Adrenal gland (tissue), 12 donors: ENCODE measurements around the gene ATAD1. TPM values are rescaled to one million over a fixed set of nuclear protein-coding genes. Genes with fewer than 3 reads are reported as not detected.

ENCODE experiments used
- DNase-seq, 7 donors: peaks; one replicate each; pipeline ENCODE4 v3.0.0-alpha.2; 2019 to 2020
- H3K27ac ChIP-seq, 5 donors: fragments of 200-600 bp; sonication (generic) in 4 of 5; 1 replicate in 3 of 5; 2 replicates in 2 of 5; pipeline versions ENCODE4 v1.5.1 to v1.8.0; 2016 to 2020; ENCODE audit warnings: mild to moderate bottlenecking in 1 of 5
- H3K27me3 ChIP-seq: fragments of 200-600 bp; 2 replicates; pipeline ENCODE4 v1.8.0; 2021
- H3K36me3 ChIP-seq, 2 donors: fragments of 200-600 bp; replicated peaks in 1 of 2; 1 replicate in 1 of 2; 2 replicates in 1 of 2; pipeline versions ENCODE4 v1.5.1 to v1.8.0; 2018 to 2022
- H3K4me1 ChIP-seq, 2 donors: fragments of 200-600 bp; replicated peaks in 1 of 2; 1 replicate in 1 of 2; 2 replicates in 1 of 2; pipeline versions ENCODE4 v1.5.1 to v1.8.0; 2018 to 2021
- H3K4me3 ChIP-seq, 4 donors: fragments of 200-600 bp; sonication (generic) in 3 of 4; one replicate each; pipeline ENCODE4 v1.5.1; 2016 to 2018
- H3K9me3 ChIP-seq, 3 donors: fragments of 200-600 bp; sonication (generic) in 1 of 3; replicated peaks in 1 of 3; 1 replicate in 2 of 3; 2 replicates in 1 of 3; pipeline versions ENCODE4 v1.5.1 to v1.8.0; 2016 to 2021
- POLR2A ChIP-seq, 2 donors: fragments of 450-650 bp; IDR thresholded peaks; one replicate each; pipeline ENCODE4 v1.6.1; 2017; ENCODE audit warnings: antibody characterized with exemption in 2 of 2, mild to moderate bottlenecking in 2 of 2, moderate library complexity in 1 of 2
- WGBS, 4 donors: extraction: QIAGEN DNeasy Blood & Tissue Kit in 2 of 4; methylation state at CpG; one replicate each; pipeline versions ENCODE4 v1.1.5 to v1.1.7; 2013 to 2017; 5-methylcytosine and 5-hydroxymethylcytosine counted together
- intact Hi-C, 2 donors: fragments of 100-400 bp; cut with DNase I; formaldehyde crosslinking; loops; one replicate each; pipeline versions ENCODE4 v1.14.1 to v1.15.0; 2022 to 2023
- polyA plus RNA-seq, 3 donors: library from polyadenylated mRNA; stranded (reverse); fragments of 200-250 nt in 2 of 3; fragments of 350-450 nt in 1 of 3; fragmentation: Illumina TruSeq in 1 of 3; extraction: RNeasy Lipid Tissue Mini Kit (QIAGEN cat#74804) in 1 of 3; gene quantifications; one replicate each; pipeline ENCODE4 v1.2.3, GENCODE V29; 2013 to 2014
- total RNA-seq, 9 donors: library from RNA; depleted of rRNA in 4 of 9; stranded (reverse); fragments of >200 nt in 4 of 9; fragments of 120-200 nt in 1 of 9; fragmentation: NEBNext Ultra II Directional in 1 of 9; extraction: Animal tissue kit (Norgen Biotek cat#: 25700) in 1 of 9; gene quantifications; one replicate each; pipeline versions ENCODE4 v1.1.0 to v1.2.4, GENCODE V29; 2013 to 2023
- TF ChIP-seq, protein P1 (sequence below), 6 experiments: fragments of 450-650 bp in 4 of 6; fragments of 200-600 bp in 2 of 6; sonication (generic) in 1 of 6; IDR thresholded peaks; 1 replicate in 5 of 6; 2 replicates in 1 of 6; pipeline versions ENCODE4 v1.5.1 to v1.8.0; 2016 to 2021; ENCODE audit warnings: antibody characterized with exemption in 6 of 6, mild to moderate bottlenecking in 2 of 6, moderate library complexity in 1 of 6
- donor health status: healthy with polysubstance abuse.
- donor health status: Bipolar disorder and iron deficiency.
- donor health status: DM: yes; HTN: yes; CAD: no.
- donor health status: DM: no; HTN: no; CAD: no.
- donor health status: DM: no; HTN: no; CAD: no.
- donor health status: DM: yes; HTN: yes; CAD: no.

Gene ATAD1
- total and polyA plus RNA-seq, 12 donors: 8.5 to 119 (median 50.4) TPM

DNA sequence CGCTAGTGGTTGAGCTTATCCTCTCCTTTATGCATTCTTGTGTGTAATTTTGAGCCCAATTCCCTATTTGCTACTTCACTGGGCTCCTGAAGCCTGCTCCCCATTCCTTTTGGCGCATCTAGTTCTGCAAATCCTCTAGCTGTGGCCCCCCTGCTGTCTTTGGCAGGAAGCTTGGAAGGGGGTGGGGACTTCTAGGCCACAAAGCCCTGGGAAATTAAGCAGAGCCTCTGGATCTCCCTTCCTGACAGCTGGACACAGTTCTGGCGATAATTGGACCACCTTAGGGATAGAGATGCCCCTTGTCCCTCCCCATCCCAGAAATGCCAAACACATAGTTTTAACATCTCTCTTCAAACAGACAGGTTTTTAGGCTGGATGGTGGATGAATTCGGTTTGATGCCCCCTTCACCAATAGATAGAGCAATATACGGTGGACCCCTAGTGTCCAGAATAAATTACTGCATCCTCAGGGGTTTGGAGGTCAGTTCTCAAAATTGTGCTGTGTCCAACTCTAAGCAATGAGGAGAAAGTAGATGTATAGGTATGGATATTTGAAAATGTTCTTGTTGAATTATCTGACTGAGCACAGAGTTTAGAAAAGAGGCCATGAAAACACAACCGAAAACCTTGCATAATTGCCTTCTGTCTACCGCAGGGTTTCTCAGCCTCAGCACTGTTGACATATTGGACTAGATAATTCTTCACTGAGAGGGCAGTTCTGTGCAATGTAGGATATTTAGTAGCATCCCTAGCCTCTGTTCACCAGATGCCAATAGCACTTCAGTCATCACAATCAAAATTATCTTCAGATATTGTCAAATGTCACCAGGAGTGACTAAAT is 82.8 kb downstream of the ATAD1 start:
- TF ChIP-seq, protein P1, sequence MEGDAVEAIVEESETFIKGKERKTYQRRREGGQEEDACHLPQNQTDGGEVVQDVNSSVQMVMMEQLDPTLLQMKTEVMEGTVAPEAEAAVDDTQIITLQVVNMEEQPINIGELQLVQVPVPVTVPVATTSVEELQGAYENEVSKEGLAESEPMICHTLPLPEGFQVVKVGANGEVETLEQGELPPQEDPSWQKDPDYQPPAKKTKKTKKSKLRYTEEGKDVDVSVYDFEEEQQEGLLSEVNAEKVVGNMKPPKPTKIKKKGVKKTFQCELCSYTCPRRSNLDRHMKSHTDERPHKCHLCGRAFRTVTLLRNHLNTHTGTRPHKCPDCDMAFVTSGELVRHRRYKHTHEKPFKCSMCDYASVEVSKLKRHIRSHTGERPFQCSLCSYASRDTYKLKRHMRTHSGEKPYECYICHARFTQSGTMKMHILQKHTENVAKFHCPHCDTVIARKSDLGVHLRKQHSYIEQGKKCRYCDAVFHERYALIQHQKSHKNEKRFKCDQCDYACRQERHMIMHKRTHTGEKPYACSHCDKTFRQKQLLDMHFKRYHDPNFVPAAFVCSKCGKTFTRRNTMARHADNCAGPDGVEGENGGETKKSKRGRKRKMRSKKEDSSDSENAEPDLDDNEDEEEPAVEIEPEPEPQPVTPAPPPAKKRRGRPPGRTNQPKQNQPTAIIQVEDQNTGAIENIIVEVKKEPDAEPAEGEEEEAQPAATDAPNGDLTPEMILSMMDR (IDR thresholded peaks at IDR 0.05): peak; percentile 67 to 85 (median 80)
- no peak for TF ChIP-seq POLR2A (IDR thresholded peaks at IDR 0.05)
- Histone ChIP-seq H3K4me1 (peaks cover 0 to 24% of the 10 kb centered on the region in 2 donors), H3K9me3 (no peaks in the 10 kb centered on the region), H3K27me3 (no peaks in the 10 kb centered on the region), H3K27ac (peak overlapping the region in 1 of 5 donors; percentile 72), H3K36me3 (no peaks in the 10 kb centered on the region), H3K4me3 (no peak overlapping the region)
- intact Hi-C loops: loop anchor here (5.0 to 10.0 kb wide), 2 partner anchors 78 to 200 kb away; partner anchors contain the start of gene PAPSS2 (in 2 of the 2)
- WGBS, 4 donors: 34 to 50% (median 45%) methylated on average over 7 of the region's 7 CpGs
- DNase-seq: peak in 3 of 7 donors; percentile 26 to 35 (median 28)

DNA sequence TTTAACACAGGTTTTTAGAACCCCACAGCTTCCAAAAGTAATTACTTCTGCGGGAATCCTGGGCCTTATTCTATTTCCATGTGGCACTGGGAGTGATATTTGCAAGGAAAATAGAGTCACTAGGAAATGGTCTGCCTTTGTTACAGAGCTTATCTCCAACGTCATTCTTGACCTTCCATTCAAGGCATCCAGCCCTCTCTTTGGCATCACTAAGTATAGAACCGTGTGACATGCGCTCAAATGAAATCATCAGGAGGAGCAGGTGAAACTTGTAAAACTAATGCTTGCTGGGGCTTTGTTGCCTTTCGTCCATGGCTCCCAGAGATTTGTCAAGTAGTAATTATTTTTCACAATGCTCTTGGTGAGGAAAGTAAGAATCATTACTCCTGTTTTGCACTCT is 84.9 kb downstream of the ATAD1 start:
- TF ChIP-seq, protein P1 (IDR thresholded peaks at IDR 0.05): no peak
- no peak for TF ChIP-seq POLR2A (IDR thresholded peaks at IDR 0.05)
- 33 to 53% (median 45%) methylated on average over 5 of the region's 5 CpGs for WGBS, 4 donors
- DNase-seq: peak in 4 of 7 donors; percentile 49 to 66 (median 52)

DNA sequence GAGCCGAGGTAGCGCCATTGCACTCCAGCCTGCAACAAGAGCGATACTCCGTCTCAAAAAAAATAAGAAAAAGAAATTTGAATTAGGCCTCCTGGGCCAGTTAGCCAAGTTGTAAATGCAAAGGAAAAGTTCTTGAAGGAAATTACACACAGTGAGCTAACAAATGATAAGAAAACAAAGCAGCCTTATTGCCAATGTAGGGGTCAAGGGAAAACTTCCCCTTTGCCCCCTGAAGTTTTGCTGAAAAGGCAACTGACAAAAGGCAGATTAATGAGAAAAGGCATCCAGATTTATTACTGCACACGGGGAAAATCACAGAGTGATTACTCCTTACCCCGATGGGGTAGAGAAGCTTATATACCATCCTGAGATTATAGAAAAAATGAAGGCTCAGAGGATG is 88.1 kb downstream of the ATAD1 start:
- Histone ChIP-seq H3K36me3 (no peaks in the 10 kb centered on the region), H3K4me3 (no peak overlapping the region), H3K27ac (no peak overlapping the region), H3K4me1 (peaks cover 0 to 13% of the 10 kb centered on the region in 2 donors), H3K27me3 (no peaks in the 10 kb centered on the region), H3K9me3 (no peaks in the 10 kb centered on the region)
- DNase-seq: no peak
- intact Hi-C loops: loop anchor here (10.0 kb wide), 1 partner anchor 195 kb away; no protein-coding TSS in a partner anchor
- TF ChIP-seq, protein P1 (IDR thresholded peaks at IDR 0.05): no peak
- no peak for TF ChIP-seq POLR2A (IDR thresholded peaks at IDR 0.05)
- 77 to 92% (median 81%) methylated on average over 6 of the region's 6 CpGs for WGBS, 4 donors

More for the DNA sequence above, 84.9 kb downstream of the ATAD1 start:
- Histone ChIP-seq H3K4me1 (peaks cover 0 to 15% of the 10 kb centered on the region in 2 donors), H3K36me3 (no peaks in the 10 kb centered on the region), H3K27ac (peak overlapping the region in 3 of 5 donors; percentile 49 to 72 (median 67)), H3K9me3 (no peaks in the 10 kb centered on the region), H3K4me3 (no peak overlapping the region), H3K27me3 (no peaks in the 10 kb centered on the region)
- intact Hi-C loops: loop anchor here (10.0 kb wide), 1 partner anchor 198 kb away; no protein-coding TSS in a partner anchor

DNA sequence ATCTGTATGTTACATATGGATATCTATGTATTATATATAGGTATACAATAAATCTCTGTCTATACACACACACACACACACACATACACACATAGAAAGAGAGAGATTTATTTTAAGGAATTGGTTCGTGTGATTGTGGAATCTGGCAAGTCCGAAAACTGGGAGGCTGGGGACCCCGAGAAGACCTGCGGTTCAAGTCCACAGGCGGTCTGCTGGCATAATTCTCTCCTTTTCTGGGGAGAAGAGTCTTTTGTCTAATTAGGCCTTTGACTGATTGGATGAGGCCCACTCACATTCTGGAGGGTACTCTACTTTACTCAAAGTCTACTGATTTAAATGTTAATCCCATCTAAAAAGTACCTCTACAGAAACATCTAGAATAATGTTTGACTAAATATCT is 93.2 kb downstream of the ATAD1 start:
- Histone ChIP-seq H3K4me1 (peaks cover 0 to 12% of the 10 kb centered on the region in 2 donors), H3K4me3 (no peak overlapping the region), H3K27ac (no peak overlapping the region), H3K36me3 (no peaks in the 10 kb centered on the region), H3K9me3 (no peaks in the 10 kb centered on the region), H3K27me3 (no peaks in the 10 kb centered on the region)
- TF ChIP-seq, protein P1 (IDR thresholded peaks at IDR 0.05): no peak
- TF ChIP-seq POLR2A (IDR thresholded peaks at IDR 0.05): no peak
- no peak for DNase-seq
- 93 to 99% (median 97%) methylated on average over 5 of the region's 5 CpGs for WGBS, 4 donors
- intact Hi-C loops: no loop called here
